GM18951 (cell line): ENCODE data around the gene CEP44.
"Not testable (repeated sequence)": the region's sequence is repeated elsewhere in the genome, so short reads cannot be mapped to it uniquely, and the experiment has no call there.

Source experiments
- POLR2A ChIP-seq: IDR thresholded peaks from 4 replicates; pipeline ENCODE4 v1.6.1; 2011; ENCODE audit warnings: mild to moderate bottlenecking; ENCODE audit not compliant: insufficient read length, insufficient read depth; ENCODE audit errors: extremely low read depth
- in situ Hi-C: fragments of 300-500 bp; cut with MboI; formaldehyde crosslinking; loops from one replicate; pipeline ENCODE4 v1.12.0; 2022; ENCODE audit warnings: low sequenced_read_pairs, mixed read lengths, inconsistent platforms; ENCODE audit not compliant: unreplicated experiment

The CEP44 gene

DNA sequence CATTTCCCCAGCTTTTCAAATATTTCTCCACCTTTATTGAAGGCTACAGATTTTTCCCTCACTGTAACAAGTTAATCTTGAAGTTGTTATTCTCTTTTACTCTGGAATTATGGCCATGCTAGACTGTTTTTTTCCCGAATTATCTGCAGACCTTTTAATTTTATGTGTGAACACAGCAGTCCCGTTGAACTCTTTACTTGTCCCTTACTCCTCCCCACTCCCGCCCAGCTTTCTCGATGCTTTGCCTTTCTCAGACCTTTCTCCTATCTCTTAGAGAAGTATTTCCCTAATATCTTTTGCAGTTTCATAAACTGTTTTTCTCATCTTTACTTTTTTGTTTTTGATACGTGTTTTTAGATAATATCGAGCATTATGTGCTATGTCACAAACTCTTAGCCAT lies 776 bp downstream of the CEP44 start:
- TF ChIP-seq POLR2A, result no peak
- in situ Hi-C loops, result no loop called here

DNA sequence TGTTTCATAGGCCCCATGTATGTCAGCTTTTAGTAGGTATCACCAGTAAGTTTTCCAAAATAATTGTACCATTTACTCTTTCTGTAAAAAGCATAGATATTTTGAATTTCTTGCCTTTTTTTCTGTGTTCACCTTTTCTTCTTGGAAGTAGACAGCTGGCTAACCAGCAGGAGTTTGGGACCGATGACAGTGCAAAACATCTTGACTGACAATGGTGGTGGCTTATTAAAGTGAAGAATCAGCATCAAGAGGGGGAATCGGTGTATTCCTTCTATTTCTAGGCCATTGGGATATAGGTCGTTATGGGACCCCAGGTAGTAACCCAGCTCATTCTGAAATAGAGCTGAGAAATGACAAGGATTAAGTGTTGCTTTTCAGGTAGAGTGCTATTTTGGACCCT lies 3.2 kb downstream of the CEP44 start:
- in situ Hi-C loops, result no loop called here
- no peak for TF ChIP-seq POLR2A

DNA sequence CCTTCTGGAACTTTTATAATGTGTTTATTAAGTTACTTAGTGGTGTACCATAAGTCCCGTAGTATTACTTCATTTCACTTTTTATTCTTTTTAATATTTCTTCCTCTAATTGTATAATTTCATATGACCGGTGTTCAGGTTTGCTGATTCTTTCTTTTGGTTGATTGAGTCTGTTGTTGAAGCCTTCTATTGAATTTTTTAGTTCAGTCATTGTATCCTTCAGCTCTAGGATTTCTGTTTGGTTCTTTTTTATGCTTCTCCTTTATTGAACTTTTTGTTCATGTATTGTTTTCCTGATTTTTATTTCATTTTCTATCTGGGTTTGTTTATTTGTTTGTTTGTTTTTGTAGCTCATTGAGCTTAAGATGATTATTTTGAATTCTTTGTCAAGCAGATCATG lies 8.8 kb downstream of the CEP44 start:
- TF ChIP-seq POLR2A, result no peak
- in situ Hi-C loops, result no loop called here

DNA sequence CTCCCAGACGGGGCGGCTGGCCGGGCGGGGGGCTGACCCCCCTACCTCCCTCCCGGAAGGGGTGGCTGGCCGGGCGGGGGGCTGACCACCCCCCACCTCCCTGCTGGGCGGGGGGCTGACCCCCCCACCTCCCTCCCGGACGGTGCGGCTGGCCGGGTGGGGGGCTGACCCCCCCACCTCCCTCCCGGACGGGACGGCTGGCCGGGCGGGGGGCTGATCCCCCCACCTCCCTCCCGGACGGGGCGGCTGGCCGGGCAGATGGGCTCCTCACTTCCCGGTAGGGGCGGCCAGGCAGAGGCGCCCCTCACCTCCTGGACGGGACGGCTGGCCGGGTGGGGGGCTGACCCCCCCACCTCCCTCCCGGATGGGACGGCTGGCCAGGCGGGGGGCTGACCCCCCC lies 10.9 kb downstream of the CEP44 start:
- in situ Hi-C loops, result not testable (repeated sequence)

DNA sequence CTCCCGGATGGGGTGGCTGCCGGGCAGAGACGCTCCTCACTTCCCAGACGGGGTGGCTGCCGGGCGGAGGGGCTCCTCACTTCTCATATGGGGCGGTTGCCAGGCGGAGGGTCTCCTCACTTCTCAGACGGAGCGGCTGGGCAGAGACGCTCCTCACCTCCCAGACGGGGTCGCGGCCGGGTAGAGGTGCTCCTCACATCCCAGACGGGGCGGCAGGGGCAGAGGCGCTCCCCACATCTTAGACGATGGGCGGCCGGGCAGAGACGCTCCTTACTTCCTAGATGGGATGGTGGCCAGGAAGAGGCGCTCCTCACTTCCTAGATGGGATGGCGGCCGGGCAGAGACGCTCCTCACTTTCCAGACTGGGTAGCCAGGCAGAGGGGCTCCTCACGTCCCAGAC lies 11.4 kb downstream of the CEP44 start:
- in situ Hi-C loops, result not testable (repeated sequence)

DNA sequence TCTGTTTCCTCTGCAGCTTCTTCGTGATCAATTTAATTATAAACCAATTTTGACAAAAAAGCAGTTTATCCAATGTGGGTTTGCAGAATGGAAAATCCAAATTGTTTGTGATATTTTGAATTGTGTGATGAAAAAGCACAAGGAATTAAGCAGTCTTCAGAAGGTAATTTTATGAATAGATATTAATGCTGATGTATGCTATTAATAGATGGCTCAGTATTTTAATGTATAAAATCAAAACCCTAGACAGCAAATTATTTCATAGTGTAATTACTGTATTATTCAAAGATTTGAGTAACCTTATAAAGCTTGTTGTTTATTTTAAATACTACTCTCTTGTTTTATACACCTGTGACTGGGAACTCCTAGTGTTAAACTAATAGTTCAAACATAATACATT lies 20.0 kb downstream of the CEP44 start:
- no peak for TF ChIP-seq POLR2A
- in situ Hi-C loops, result no loop called here

DNA sequence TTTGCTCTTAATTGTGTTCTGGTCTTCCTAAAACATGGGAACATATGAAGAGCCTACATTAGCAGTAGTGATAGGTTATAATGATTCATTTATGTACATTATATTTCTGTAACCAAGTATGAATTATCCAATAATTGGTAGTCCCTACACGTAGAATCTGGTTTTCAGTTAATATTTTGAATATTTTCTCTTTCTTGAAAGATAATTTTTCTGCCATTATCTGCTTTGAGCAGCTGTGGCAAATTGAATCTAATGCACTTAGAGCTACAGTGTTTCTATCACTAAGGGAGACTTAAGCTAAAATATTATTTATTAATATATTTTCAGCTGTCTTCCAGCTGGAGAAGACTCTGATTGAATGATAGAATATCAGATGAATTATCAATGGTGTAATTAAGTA lies 21.0 kb downstream of the CEP44 start:
- no peak for TF ChIP-seq POLR2A
- in situ Hi-C loops, result no loop called here

DNA sequence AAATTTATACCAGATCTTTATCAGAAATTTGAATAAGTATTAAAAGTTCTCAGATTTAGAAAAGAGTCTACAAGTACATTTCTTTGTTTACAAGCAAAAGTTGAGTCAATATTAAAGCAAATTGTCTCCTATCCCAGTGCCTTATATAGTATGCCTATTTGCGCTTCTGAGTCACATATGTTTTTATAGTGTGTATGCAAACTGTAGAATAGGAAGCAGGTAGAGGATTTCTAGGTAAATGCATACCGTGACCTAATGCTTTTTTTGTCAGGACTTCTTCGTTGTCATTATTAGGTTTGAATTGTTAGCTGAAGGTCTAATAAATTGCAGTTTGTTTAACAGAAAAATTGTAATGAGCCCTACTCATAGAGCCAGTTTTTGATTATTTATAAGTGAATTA lies 22.2 kb downstream of the CEP44 start:
- in situ Hi-C loops, result no loop called here

DNA sequence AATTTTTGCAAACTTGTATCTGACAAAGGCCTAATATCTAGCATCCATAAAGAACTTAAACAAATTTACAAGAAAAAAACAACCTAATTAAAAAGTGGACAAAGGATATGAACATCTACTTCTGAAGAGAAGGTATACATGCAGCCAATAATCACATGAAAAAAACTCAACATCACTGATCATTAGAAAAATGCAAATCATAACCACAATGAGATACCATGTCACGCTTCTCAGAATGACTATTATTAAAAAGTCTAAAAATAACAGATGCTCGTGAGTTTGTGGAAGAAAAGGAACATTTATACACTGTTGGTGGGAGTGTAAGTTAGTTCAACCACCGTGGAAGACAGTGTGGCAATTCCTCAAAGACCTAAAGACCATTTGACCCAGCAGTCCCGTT lies 24.0 kb downstream of the CEP44 start:
- no peak for TF ChIP-seq POLR2A
- in situ Hi-C loops, result no loop called here

More for the DNA sequence above, 22.2 kb downstream of the CEP44 start:
- no peak for TF ChIP-seq POLR2A

DNA sequence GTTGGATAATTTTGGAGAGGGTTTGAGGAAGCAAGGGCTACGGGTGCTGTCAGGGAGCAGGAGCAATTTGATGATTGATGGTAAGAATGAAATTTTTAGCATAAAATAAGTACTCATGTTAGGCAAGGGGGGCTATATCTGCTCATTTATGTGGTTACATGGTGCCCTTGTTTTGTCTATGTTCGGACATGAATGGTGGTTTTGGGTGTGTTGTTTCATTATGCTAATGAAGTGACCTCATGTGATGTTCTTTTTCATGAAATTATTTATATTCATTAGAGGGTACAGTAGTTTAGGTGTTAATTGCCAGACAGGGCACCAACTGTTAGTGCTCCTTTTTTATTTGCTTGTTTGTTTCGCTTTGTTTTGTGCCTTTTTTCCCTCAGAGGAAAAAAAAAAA lies 29.3 kb downstream of the CEP44 start:
- TF ChIP-seq POLR2A, result no peak
- in situ Hi-C loops, result loop anchor here (10.0 kb wide), 1 partner anchor 98 kb away; no protein-coding TSS in a partner anchor

DNA sequence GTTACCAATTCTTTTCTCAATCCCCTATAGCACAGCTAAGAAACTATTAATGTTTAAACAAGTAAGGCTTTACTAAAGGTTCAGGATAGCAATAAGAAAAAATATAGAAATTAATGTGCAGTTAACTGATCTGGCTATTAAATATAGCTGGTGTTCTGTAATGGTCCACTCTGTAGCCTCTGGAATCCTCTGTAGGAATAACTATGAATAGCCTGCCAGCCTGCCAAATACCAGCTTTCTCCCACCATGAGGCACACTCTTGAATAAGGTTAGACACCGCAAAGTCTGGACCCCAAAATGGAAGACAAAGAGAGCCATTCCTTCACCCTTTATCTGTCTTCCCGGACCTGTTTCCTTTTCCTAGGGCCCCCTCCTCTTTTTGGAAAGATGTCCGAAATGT lies 30.6 kb downstream of the CEP44 start:
- in situ Hi-C loops, result loop anchor here (10.0 kb wide), 1 partner anchor 99 kb away; no protein-coding TSS in a partner anchor
- TF ChIP-seq POLR2A, result no peak

DNA sequence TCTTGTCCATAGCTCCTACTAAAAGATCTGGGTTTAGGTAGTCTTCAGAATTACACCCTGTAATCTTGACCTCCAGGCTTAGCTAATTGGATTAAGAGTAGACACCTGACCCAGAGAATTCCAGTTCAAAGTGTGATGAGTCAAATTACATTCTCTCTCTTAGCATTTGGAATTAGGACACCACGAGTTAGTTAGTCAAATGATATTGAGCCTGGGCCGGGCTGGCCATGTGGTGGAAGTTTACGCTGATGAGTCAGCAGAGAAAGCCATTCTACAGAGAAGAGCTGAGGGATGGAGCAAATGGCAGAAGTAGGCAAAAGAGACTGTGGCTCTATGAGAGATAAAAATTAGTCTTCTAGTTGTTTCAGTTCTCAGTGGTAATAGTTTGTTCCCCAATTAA lies 31.1 kb downstream of the CEP44 start:
- in situ Hi-C loops, result loop anchor here (10.0 kb wide), 1 partner anchor 100 kb away; no protein-coding TSS in a partner anchor
- no peak for TF ChIP-seq POLR2A

DNA sequence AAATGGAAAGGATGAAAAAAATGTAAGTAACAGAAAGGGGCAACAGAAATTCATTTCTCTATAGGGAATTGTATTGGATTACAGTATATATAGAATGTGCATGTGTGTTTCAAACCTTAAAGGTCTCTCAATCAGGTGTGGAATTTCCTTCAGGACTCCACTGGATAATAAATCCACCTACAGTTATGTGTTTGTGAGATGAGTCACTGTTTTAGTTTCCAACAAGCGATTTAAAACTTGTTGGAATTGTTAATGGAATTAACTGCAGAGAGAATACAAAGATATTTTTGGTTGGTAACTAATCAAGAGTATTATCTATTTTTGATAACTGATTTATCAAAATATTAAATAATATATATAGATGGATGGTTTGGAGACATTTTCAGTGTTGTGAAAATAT lies 32.8 kb downstream of the CEP44 start:
- in situ Hi-C loops, result loop anchor here (10.0 kb wide), 1 partner anchor 102 kb away; no protein-coding TSS in a partner anchor

DNA sequence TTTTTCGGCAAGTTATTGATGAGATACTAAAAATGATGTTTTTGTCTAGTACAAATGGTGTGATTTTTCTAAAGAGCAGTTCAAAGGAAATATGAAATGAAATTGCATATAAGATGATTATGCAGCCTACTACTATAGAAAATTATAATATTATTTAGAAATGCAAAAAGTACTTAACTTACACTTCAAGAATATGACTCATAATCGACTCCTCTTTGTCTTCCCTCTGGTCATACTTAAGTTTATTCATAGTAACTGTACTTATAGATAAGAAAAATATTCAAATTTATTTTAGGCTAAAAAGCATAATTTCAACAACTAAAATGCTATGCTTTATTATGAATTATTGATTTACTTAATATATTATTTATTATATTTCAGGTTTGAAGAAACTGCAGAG lies 33.2 kb downstream of the CEP44 start:
- in situ Hi-C loops, result loop anchor here (10.0 kb wide), 1 partner anchor 102 kb away; no protein-coding TSS in a partner anchor
- no peak for TF ChIP-seq POLR2A

More for the DNA sequence above, 32.8 kb downstream of the CEP44 start:
- no peak for TF ChIP-seq POLR2A

DNA sequence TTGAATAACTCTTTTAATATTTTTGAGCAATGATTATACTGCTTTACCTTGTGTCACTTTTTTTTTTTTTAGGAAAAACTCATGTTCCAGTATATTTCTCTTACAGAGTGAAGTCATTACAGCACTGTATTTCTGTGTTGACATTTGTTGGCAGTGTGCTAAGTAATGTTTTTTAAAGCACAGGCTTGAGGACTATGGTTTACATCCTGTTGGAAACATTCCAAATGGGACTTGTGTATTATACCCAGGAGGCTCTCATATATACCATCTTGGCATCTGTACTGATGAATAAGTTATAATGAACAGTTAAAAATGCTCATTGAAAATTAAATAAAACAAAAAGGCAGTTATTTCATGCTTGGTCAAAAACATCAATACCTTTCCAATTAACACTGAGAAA lies 33.8 kb downstream of the CEP44 start:
- in situ Hi-C loops, result loop anchor here (10.0 kb wide), 1 partner anchor 103 kb away; no protein-coding TSS in a partner anchor
- TF ChIP-seq POLR2A, result no peak
